CD14-positive monocyte (primary cell): ENCODE measurements around the gene NPAS3. TPM values are rescaled to one million over a fixed set of nuclear protein-coding genes. Genes with fewer than 3 reads are reported as not detected.

Experiments
- DNase-seq, 3 donors: peaks; one replicate each; pipeline ENCODE4 v3.0.0-alpha.2; 2011 to 2022
- H2AFZ ChIP-seq: 2 replicates; pipeline ENCODE4 v1.6.0; 2012; ENCODE audit warnings: mild to moderate bottlenecking, low read depth, low read length, inconsistent platforms; ENCODE audit not compliant: insufficient read depth, poor library complexity, severe bottlenecking
- H3K27ac ChIP-seq, 2 donors: 1 replicate in 1 of 2; 2 replicates in 1 of 2; pipeline ENCODE4 v1.5.1; 2012 to 2013; ENCODE audit warnings: low read length in 2 of 2, control low read depth in 1 of 2, inconsistent platforms in 1 of 2, low read depth in 1 of 2, mild to moderate bottlenecking in 1 of 2
- H3K27me3 ChIP-seq, 2 donors: one replicate each; pipeline versions ENCODE4 v1.6.0 to v1.6.1; 2011 to 2013; ENCODE audit warnings: low read length in 2 of 2; ENCODE audit not compliant: control insufficient read depth in 2 of 2, insufficient read depth in 2 of 2
- H3K36me3 ChIP-seq, 2 donors: replicated peaks in 1 of 2; 1 replicate in 1 of 2; 2 replicates in 1 of 2; pipeline versions ENCODE4 v1.5.1 to v1.6.1; 2012 to 2013; ENCODE audit warnings: low read length in 2 of 2, control low read depth in 1 of 2, inconsistent platforms in 1 of 2, mild to moderate bottlenecking in 1 of 2; ENCODE audit not compliant: insufficient read depth in 2 of 2, control insufficient read depth in 1 of 2
- H3K4me1 ChIP-seq, 2 donors: 1 replicate in 1 of 2; 2 replicates in 1 of 2; pipeline versions ENCODE4 v1.5.1 to v1.6.1; 2012 to 2013; ENCODE audit warnings: low read length in 2 of 2, control low read depth in 1 of 2, inconsistent platforms in 1 of 2, mild to moderate bottlenecking in 1 of 2, moderate library complexity in 1 of 2; ENCODE audit not compliant: insufficient read depth in 2 of 2, control insufficient read depth in 1 of 2
- H3K4me2 ChIP-seq: replicated peaks from 2 replicates; pipeline ENCODE3; 2012; ENCODE audit warnings: low read length, moderate library complexity, mild to moderate bottlenecking; ENCODE audit not compliant: poor library complexity, severe bottlenecking; ENCODE audit errors: extremely low read depth
- H3K4me3 ChIP-seq, 3 experiments: fragments of 200-600 bp in 1 of 3; sonication (generic) in 1 of 3; replicated peaks in 1 of 3; 1 replicate in 2 of 3; 2 replicates in 1 of 3; pipeline ENCODE4 v1.5.1; 2011 to 2013; ENCODE audit warnings: low read length in 3 of 3, mild to moderate bottlenecking in 3 of 3, control low read depth in 2 of 3, low read depth in 2 of 3, inconsistent platforms in 1 of 3, moderate library complexity in 1 of 3
- H3K79me2 ChIP-seq: 2 replicates; pipeline ENCODE4 v1.6.0; 2012; ENCODE audit warnings: mild to moderate bottlenecking, control low read depth, inconsistent platforms, low read length, moderate library complexity; ENCODE audit not compliant: insufficient read depth
- H3K9ac ChIP-seq: 2 replicates; pipeline ENCODE4 v1.6.0; 2017; ENCODE audit warnings: low read length, mild to moderate bottlenecking; ENCODE audit not compliant: insufficient read depth, poor library complexity, severe bottlenecking
- H3K9me3 ChIP-seq, 2 donors: replicated peaks in 1 of 2; 1 replicate in 1 of 2; 2 replicates in 1 of 2; pipeline versions ENCODE4 v1.5.1 to v1.6.1; 2012 to 2013; ENCODE audit warnings: low read length in 2 of 2, control low read depth in 1 of 2; ENCODE audit not compliant: control insufficient read depth in 1 of 2, insufficient read depth in 1 of 2
- H4K20me1 ChIP-seq: 2 replicates; pipeline ENCODE4 v1.6.0; 2012; ENCODE audit warnings: mild to moderate bottlenecking, low read length, control low read depth, moderate library complexity; ENCODE audit not compliant: insufficient read depth
- H3K27ac Mint-ChIP-seq, 7 donors: one replicate each; pipeline ENCODE4 v1.8.0; 2020; ENCODE audit warnings: mild to moderate bottlenecking in 7 of 7, mixed read lengths in 7 of 7, moderate library complexity in 6 of 7, inconsistent platforms in 2 of 7
- H3K27me3 Mint-ChIP-seq, 3 donors: one replicate each; pipeline ENCODE4 v1.8.0; 2021 to 2022; ENCODE audit warnings: low read depth in 3 of 3, mild to moderate bottlenecking in 3 of 3, mixed read lengths in 3 of 3, moderate library complexity in 3 of 3, inconsistent platforms in 1 of 3
- H3K36me3 Mint-ChIP-seq, 2 donors: one replicate each; pipeline ENCODE4 v1.8.0; 2020; ENCODE audit warnings: mixed read lengths in 2 of 2, inconsistent platforms in 1 of 2, mild to moderate bottlenecking in 1 of 2
- H3K4me1 Mint-ChIP-seq: one replicate; pipeline ENCODE4 v1.8.0; 2020; ENCODE audit warnings: mild to moderate bottlenecking, mixed read lengths
- H3K4me3 Mint-ChIP-seq, 2 donors: one replicate each; pipeline ENCODE4 v1.8.0; 2020; ENCODE audit warnings: mild to moderate bottlenecking in 2 of 2, mixed read lengths in 2 of 2, moderate library complexity in 1 of 2
- H3K9me3 Mint-ChIP-seq, 7 donors: one replicate each; pipeline ENCODE4 v1.8.0; 2020 to 2022; ENCODE audit warnings: mixed read lengths in 7 of 7, mild to moderate bottlenecking in 6 of 7, moderate library complexity in 6 of 7, inconsistent platforms in 2 of 7
- CTCF ChIP-seq: fragments of 200-600 bp; IDR thresholded peaks from one replicate; pipeline ENCODE4 v1.8.0; 2022; ENCODE audit warnings: antibody characterized with exemption, mild to moderate bottlenecking
- WGBS: methylation state at CpG from one replicate; pipeline ENCODE4 v1.1.5; 2013; ENCODE audit warnings: missing lambda C conversion rate; ENCODE audit not compliant: insufficient coverage; 5-methylcytosine and 5-hydroxymethylcytosine counted together
- intact Hi-C, 2 donors: fragments of 100-400 bp; cut with micrococcal nuclease; formaldehyde crosslinking; loops; one replicate each; pipeline versions ENCODE4 v1.15.0 to v1.15.1; 2023
- polyA plus RNA-seq, 3 donors: library from polyadenylated mRNA; depleted of rRNA in 1 of 3; unstranded in 2 of 3; stranded (reverse) in 1 of 3; fragments of 300-500 nt in 2 of 3; fragments of >200 nt in 1 of 3; fragmentation: Illumina TruSeq in 2 of 3; gene quantifications; 1 replicate in 2 of 3; 2 replicates in 1 of 3; pipeline ENCODE4 v1.2.3, GENCODE V29; 2012 to 2021

NPAS3 gene
- polyA plus RNA-seq, 3 donors: not detected

GRCh38 chr14:33477797-33478196 is 539.1 kb downstream of the NPAS3 start:
- no peaks in the 10 kb centered on the region for H3K4me1 Mint-ChIP-seq
- no peaks in the 10 kb centered on the region for H4K20me1 ChIP-seq
- H3K27me3 ChIP-seq: no peaks in the 10 kb centered on the region
- H3K4me3 Mint-ChIP-seq: no peak overlapping the region
- intact Hi-C loops: no loop called here
- no peak overlapping the region for H3K4me3 ChIP-seq
- no peaks in the 10 kb centered on the region for H3K79me2 ChIP-seq
- no peaks in the 10 kb centered on the region for H3K4me1 ChIP-seq
- H3K27me3 Mint-ChIP-seq: peaks cover 0 to 3% (median 2%) of the 10 kb centered on the region in 3 donors
- no peak for TF ChIP-seq CTCF
- H2AFZ ChIP-seq: no peak overlapping the region
- H3K36me3 Mint-ChIP-seq: no peaks in the 10 kb centered on the region
- H3K9ac ChIP-seq: no peak overlapping the region
- H3K36me3 ChIP-seq: no peaks in the 10 kb centered on the region
- H3K9me3 ChIP-seq: no peaks in the 10 kb centered on the region
- H3K4me2 ChIP-seq: no peak overlapping the region
- H3K27ac Mint-ChIP-seq: no peak overlapping the region
- H3K9me3 Mint-ChIP-seq: no peaks in the 10 kb centered on the region
- WGBS: no CpG with 5 or more reads among the region's 3 CpGs
- no peak overlapping the region for H3K27ac ChIP-seq
- no peak for DNase-seq

- Histone ChIP-seq H3K79me2 (no peaks in the 10 kb centered on the region), H3K4me1 (no peaks in the 10 kb centered on the region), H3K27ac (no peak overlapping the region), H3K36me3 (no peaks in the 10 kb centered on the region), H3K4me3 (no peak overlapping the region), H3K9me3 (no peaks in the 10 kb centered on the region), H4K20me1 (no peaks in the 10 kb centered on the region), H3K9ac (no peak overlapping the region), H2AFZ (no peak overlapping the region), H3K4me2 (no peak overlapping the region), H3K27me3 (no peaks in the 10 kb centered on the region)
- H3K4me1 Mint-ChIP-seq: peaks cover 2% of the 10 kb centered on the region
- WGBS: no CpG with 5 or more reads among the region's 9 CpGs
- intact Hi-C loops: no loop called here
- peaks cover 2 to 8% (median 4%) of the 10 kb centered on the region in 3 donors for H3K27me3 Mint-ChIP-seq
- no peak overlapping the region for H3K4me3 Mint-ChIP-seq
- no peak overlapping the region for H3K27ac Mint-ChIP-seq
- no peak for DNase-seq
- H3K36me3 Mint-ChIP-seq: no peaks in the 10 kb centered on the region
- no peaks in the 10 kb centered on the region for H3K9me3 Mint-ChIP-seq
- no peak for TF ChIP-seq CTCF
These were observed 541.6 kb downstream of the NPAS3 start for GRCh38 chr14:33480071-33480886.
